Measurements from ENCODE around the gene RGPD3.
"Not testable (repeated sequence)": the region's sequence is repeated elsewhere in the genome, so short reads cannot be mapped to it uniquely, and the experiment has no call there.

RGPD3 gene
- 1.5 reads per million for total RNA-seq

DNA sequence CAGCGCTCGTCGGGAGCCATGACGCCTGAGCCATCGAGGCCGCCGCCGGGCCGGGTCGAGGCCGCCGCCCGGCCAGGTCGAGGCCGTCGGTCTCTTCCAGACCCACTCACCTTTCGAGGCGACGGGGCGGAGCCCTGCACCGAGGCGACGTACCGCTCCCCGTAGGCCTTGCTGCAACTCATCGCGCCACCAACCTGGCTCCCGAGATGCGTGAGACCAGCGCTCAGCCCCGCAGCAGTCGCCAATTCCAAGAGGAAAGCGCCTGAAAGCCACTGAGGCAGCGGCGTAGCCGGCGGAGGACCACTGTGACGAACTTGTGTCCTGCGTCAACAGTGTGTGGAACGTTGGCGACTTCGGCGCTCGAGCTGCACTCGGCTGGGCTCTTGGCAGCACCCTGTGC lies at the start of gene RGPD3:
TSS of gene RGPD3 (minus strand) at position 307 of the 400 bp plus-strand sequence. CDS start at position 182, 125 bp downstream.
- not testable (repeated sequence) for DNase-seq

DNA sequence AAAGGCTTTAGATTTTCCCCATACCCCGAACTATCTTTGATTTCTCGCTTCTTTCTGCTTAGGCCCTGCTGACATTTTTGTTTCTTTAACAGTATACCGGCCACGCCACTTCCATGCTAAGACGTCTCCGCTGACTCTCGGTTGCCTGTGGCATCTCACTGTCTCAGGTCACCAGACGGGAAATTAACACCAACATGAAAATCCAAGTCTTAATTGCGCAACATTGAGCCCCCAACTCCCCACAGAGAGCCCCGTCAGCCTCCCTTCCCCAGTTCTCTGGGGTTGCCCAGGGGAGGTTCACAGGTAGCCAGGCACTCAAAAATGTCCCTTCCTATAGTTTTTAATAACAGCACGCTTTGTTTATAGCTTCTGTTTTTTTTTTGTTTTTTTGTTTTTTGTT lies 49.1 kb upstream of the RGPD3 start:
- DNase-seq: no peak

DNA sequence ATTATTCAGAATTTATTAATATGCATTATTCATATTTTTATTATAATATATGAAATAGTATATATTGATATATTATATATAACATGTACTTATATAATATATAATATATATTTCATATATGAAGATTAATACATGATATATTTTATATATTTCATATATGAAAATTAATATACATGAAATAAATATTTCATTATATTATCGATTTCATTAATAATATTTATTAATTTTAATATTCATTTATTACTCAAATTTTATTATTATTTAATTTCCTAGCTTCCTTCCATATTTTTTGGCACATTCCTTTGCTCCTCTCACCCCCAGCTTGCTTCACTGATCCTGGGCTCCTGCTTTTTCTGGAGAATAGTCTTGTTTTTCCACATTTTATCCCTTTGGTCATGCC lies 48.7 kb upstream of the RGPD3 start:
- DNase-seq: no peak

GRCh38 chr2:106516436-106516835 lies 48.2 kb upstream of the RGPD3 start:
- DNase-seq: no peak

DNA sequence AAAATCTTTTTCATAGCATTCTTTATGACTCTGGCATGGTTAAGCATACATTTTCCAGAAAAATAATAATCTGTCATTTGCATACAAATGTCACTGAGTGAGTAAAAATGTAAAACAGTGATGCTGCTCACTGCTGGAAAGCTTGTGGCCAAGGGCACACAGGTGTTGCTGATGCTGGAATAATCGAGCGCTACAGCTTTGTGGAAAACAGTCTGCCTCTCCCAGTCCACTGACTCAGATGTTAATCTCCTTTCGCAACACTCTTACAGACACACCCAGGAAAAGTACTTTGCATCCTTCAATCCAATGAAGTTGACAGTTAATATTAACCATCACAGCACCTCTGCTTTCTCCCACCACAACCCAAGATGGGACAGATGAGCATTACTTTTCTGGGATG lies 46.6 kb upstream of the RGPD3 start:
- DNase-seq: not testable (repeated sequence)

DNA sequence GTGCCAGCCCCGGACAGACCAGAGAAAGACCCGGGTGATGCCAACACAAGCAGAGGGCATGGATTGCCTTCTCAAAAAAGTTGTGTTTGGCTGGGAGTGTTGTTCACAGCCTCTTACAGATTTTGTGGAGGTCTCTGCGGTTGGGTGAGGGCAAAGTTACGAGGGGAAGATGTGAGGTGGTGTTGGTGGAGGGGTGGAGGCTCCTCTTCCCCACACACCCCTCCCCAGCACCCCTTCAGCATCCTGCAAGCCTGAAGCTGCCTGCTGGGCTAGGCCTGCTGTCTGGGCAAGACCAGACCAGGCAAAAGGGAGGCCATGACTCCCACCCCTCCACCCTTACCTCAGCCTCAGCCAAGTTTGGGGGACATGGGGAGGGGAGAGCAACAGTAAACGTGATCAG lies 45.2 kb upstream of the RGPD3 start:
- DNase-seq: not testable (repeated sequence)

DNA sequence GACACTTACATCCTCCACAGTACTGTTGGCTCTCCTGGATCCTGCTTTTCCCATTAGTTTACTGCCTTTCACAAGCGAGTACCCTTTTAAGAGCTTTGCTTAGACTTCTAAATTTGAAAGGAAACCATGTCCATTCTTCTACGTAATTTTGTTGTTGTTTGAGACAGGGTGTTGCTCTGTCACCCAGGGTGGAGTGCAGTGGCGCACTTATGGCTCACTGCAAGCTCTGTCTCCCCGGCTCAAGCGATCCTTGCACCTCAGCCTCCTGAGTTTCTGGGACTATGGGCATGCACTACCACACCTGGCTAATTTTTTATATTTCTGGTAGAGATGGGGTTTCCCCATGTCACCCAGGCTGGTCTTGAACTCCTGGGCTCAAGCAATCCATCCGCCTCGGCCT lies 43.7 kb upstream of the RGPD3 start:
- DNase-seq: not testable (repeated sequence)

DNA sequence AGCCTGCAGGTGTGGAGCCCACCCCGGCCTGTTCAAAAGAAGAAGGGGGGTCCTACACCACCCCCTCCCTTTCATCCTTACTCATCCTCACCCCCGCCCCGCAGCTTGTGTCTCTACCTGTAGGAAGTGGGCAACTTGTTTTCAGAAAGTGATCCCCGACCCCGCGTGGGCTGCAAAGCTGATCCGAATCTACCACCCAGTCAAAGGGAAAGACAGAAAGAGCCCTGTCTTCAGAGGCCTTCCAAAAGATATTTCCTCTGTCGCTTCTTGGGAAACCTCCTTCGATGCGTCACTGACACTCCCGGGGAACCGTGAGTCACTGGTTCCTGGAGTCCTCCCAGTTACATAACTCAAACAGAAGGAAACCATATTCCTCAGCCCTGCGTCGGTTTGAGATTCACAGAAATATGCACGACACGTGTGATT lies 43.3 kb upstream of the RGPD3 start:
- DNase-seq: not testable (repeated sequence)

GRCh38 chr2:106510791-106511190 lies 42.6 kb upstream of the RGPD3 start:
- DNase-seq: not testable (repeated sequence)

DNA sequence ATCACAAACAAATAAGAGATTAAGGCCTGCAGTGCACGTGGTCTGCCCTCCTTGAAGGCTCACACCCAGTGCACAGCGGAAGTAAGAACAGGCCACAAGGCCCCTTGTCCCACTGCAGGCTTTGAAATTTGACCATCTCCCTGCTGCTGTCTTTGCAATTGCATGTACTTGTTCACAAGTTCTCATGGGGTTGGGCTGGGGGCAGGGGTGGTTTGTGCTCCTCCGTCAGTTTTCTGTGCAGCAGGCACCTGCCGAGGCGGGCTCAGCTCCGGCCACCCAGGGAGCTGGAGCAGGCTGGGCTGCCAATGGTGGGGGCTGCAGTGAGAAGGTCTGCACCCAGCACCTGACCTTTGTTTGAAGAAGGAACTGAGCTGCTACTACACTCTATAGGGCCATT lies 41.2 kb upstream of the RGPD3 start:
- DNase-seq: not testable (repeated sequence)

GRCh38 chr2:106508660-106509373 lies 40.6 kb upstream of the RGPD3 start:
- DNase-seq: not testable (repeated sequence)

GRCh38 chr2:106506002-106506687 lies 37.9 kb upstream of the RGPD3 start:
- not testable (repeated sequence) for DNase-seq

DNA sequence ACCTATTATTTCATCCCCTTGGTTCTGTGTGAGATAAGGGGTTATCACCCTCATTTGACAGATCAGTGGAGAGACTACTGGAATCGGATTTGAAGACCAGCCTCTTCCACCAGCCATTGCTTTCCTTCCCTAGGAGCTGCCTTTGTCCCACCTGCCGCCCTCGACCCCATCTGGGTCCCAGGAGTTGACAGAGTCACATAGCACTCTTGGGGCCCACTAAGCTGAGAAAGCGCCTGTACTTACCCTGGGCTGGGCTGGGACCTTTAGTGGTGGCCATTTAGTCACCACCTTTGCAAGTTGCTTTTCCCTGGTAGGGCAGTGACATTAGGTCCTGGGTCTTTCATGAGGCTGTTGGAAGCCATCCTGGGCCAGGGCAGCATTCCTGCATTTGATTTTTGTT lies 36.6 kb upstream of the RGPD3 start:
- DNase-seq: not testable (repeated sequence)

DNA sequence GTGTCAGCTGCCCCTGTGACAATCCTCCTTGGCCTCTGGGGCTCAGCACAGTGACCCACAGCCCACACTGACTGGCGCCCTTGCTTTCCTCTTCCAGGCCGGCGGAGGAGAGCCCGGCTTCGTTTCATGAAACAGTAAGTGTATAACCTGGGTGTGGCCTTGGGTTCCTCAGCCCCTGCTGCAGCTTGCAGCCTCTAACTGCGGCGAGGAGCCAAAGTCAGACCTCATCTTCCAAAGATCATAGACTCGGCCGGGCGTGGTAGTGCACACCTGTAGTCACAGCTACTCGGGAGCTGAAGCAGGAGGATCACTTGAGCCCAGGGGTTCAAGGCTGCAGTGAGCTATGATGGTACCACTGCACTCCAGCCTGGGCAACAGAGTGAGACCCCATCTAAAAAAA lies 36.0 kb upstream of the RGPD3 start:
- DNase-seq: not testable (repeated sequence)

DNA sequence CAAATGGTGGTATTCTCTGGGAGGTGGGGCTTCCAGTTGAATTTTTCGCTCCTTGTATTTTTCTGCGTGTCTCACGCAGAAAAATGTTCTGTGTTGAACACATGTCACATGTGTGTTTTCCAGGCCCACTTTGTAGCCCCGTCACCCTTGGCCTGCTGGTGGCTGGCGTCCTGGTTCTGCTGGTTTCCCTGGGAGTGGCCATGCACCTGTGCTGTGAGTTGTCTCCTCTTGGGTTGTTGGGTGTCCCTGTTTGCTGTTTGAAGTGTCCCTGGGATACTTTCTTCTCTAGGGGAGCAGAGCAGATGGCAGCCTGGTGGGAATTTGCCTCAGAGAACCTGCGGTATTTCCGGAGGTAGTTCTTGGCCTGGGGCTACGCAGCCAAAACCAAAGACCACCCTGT lies 34.1 kb upstream of the RGPD3 start:
- DNase-seq: not testable (repeated sequence)

- not testable (repeated sequence) for DNase-seq
These were observed 32.1 kb upstream of the RGPD3 start for GRCh38 chr2:106500350-106500749.

DNA sequence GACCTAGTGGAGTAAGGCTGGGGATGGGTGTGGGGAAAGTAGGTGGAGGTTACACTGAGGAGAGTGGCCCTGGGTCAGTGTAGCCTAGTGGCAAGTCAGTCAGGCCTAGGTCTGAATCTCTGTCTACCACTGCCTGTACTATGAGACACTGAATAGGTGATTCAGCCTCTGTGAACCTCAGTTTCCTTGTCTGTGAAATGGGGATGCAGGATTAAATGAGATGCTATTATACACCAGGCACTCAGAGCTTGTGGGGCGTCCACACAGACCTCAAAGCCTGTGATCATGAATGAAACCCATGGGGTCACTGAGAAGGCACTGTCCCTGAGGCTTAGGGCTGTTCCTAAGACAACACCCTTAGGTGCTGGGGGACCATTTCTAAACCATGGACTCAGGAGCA lies 30.3 kb upstream of the RGPD3 start:
- not testable (repeated sequence) for DNase-seq

DNA sequence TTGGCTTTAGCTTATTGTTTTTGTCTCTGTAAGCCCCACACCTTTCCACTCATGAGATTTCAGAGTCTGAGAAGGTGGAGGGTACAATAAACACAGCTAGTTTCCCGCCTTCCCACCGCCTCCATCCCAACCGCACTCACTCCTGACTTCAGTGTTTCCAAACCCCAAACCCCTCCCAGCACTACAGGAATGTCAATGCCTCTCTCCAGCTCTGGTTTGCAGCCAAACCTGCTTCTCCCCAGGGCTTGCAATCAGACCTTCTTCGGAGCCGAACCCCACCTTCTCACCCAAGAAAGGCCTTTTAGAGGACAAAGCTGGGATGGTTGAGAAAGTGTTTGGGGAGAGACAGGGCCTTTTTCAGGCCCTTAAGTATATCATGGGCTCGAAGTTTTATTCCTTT lies 24.7 kb upstream of the RGPD3 start:
- DNase-seq: not testable (repeated sequence)

- DNase-seq: not testable (repeated sequence)
These were observed 24.2 kb upstream of the RGPD3 start for GRCh38 chr2:106492399-106492798.

DNA sequence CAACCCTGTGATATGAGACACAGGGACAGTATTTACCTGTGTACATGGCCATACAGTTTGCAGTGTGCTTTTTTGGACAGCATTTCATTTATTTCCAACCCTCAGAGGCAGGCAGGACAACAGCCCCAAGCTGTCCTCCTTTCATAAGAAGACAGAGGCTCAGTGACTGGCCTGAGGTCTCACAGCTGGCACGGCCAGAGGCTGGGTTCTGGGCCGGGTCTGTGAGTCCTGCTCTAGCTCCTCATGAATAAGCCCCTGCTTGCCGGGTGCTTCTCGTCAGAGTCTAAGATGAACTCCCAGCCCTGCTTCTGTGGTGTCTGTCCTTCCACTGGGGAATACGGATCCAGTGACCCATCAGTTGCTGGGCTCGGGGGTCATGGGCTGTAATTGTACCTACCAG lies 21.5 kb upstream of the RGPD3 start:
- DNase-seq: not testable (repeated sequence)

DNA sequence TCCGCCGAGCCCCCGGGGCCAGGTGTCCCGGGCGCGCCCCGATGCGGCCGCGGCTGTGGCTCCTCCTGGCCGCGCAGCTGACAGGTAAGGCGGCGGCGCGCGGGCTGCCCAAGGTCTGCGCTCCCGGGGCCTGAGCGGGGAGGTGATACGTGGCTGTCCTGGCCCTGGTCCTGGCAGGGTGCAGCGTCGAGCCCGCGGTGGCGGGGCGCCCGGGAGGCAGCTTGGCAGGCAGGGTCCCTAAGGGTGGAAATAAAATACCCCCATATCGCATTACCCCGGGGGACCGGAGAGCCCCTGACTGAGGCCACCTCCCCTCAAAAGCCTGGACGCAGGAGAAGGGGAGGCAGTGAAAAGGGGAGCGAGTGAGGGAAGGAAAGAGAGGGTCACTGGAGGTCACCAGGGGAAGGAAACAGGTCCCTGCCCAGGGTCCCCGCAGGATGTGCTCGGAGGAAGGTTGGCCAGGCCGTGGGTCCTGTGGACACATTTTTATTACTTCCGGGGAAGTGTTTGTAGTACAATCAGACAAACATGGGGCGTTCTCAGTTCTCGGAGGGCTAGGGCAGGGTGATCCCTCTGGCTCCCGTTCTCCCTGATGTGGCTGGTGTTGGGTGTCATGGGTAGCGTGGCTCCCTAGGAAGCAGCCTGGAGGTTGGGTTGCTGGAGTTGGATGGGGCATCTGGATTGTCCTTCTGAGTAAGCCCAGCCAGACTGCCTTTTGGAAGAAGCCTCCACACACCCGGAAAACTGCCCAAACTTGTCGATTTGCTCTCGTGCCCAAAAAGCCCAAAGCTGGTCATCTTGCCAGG lies 19.4 kb upstream of the RGPD3 start:
- not testable (repeated sequence) for DNase-seq

DNA sequence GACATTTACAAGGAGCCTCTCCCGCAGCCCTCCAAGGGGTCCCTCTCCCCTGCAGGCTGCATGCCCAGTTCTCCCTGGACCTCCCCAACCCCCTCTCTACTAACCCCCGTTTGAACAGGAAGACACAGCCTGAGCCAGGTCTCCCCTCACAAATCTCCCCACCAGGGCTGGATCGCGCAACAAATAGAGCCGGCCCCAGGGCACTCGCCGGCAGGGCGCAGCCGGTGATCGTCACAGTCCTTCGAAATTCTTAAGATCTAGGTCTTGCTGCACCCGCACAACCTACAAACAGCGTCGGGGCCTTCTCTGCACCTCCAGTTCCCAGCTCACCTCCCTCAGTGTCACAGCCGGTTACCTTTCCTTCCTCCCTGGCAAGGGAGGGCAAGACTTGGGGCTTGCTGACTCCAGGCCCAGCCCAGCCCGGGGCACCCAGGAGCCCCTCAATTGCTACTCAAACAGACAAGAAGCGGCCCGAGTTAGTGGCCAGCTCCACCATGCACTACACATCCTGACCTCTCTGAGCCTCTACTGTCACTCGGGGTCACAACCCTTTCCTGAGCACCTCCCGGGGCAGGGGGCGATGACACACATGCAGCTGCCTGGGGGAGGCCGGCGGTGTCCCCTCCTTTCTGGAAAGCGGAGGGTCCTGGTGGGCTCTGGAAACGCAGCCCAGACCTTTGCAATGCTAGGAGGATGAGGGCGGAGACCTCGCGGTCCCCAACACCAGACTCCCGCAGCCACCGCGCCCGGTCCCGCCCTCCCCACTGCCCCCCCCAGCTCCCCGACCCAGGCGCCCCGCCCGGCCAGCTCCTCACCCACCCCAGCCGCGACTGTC lies 18.6 kb upstream of the RGPD3 start, which contains the start of gene CD8B2:
TSS of gene CD8B2 (plus strand) at position 814 of the 835 bp plus-strand sequence. CDS start 63 bp downstream, outside the sequence.
- not testable (repeated sequence) for DNase-seq
